Endothelial cell of umbilical vein (primary cell): ENCODE results near the gene INO80D. TPM values are rescaled to one million over a fixed set of nuclear protein-coding genes. Genes with fewer than 3 reads are reported as not detected.
"Not testable (repeated sequence)": the region's sequence is repeated elsewhere in the genome, so short reads cannot be mapped to it uniquely, and the experiment has no call there.

Experiments
- BruUV-seq: library from RNA; stranded (reverse); fragments of 400-500 nt; replicated peaks from 2 replicates; lab custom pipeline; 2021; lab: Mats Ljungman, UMichigan
- CTCF ChIA-PET: fragments of 300-600, 350-600 bp; sonication (Branson Sonifier 250); formaldehyde crosslinking; loops from one replicate; lab custom pipeline; 2021; ENCODE audit warnings: antibody characterized with exemption, inconsistent platforms; lab: Charles Lee
- POLR2A ChIA-PET: fragments of 300-600, 350-600 bp; sonication (Branson Sonifier 250); formaldehyde crosslinking; loops from one replicate; lab custom pipeline; 2021; ENCODE audit warnings: antibody characterized with exemption, inconsistent platforms; lab: Charles Lee
- DNase-seq: peaks from one replicate; pipeline ENCODE4 v3.0.0-alpha.2; 2011; ENCODE audit warnings: low read depth, low spot score
- FAIRE-seq: peaks from 2 replicates; lab custom pipeline; 2011; peaks lifted over from hg19 to GRCh38; lab: Jason Lieb, UNC
- H2AFZ ChIP-seq: 2 replicates; pipeline ENCODE4 v1.6.0; 2012; ENCODE audit warnings: low read depth, low read length, control low read depth, inconsistent platforms
- H3K27ac ChIP-seq: 2 replicates; pipeline ENCODE4 v1.5.1; 2011; ENCODE audit warnings: low read depth, mild to moderate bottlenecking, control low read depth, low read length, moderate library complexity; ENCODE audit not compliant: insufficient read depth
- H3K27me3 ChIP-seq, 2 experiments: 2 replicates each; pipeline versions ENCODE4 v1.6.0 to v1.6.1; 2011; ENCODE audit warnings: low read length in 2 of 2, mixed read lengths in 1 of 2; ENCODE audit not compliant: control insufficient read depth in 2 of 2, insufficient read depth in 2 of 2
- H3K36me3 ChIP-seq, 2 experiments: 2 replicates in 1 of 2; 3 replicates in 1 of 2; pipeline ENCODE4 v1.5.1; 2011; ENCODE audit warnings: low read length in 2 of 2, mild to moderate bottlenecking in 1 of 2, moderate library complexity in 1 of 2; ENCODE audit not compliant: control insufficient read depth in 2 of 2, insufficient read depth in 2 of 2; ENCODE audit errors: extremely low read depth in 1 of 2
- H3K4me1 ChIP-seq: 3 replicates; pipeline ENCODE4 v1.5.1; 2011; ENCODE audit warnings: mild to moderate bottlenecking, low read length; ENCODE audit not compliant: control insufficient read depth, insufficient read depth; ENCODE audit errors: extremely low read depth
- H3K4me2 ChIP-seq: 2 replicates; pipeline ENCODE4 v1.6.1; 2011; ENCODE audit warnings: low read length, control low read depth, mixed read lengths; ENCODE audit not compliant: insufficient read depth
- H3K4me3 ChIP-seq, 3 experiments: fragments of 200-600 bp in 1 of 3; sonication (generic), shearing (Covaris generic) in 1 of 3; replicated peaks in 1 of 3; 2 replicates each; pipeline ENCODE4 v1.5.1; 2011 to 2016; ENCODE audit warnings: control low read depth in 3 of 3, low read length in 3 of 3, mild to moderate bottlenecking in 2 of 3, inconsistent platforms in 1 of 3, low read depth in 1 of 3, moderate library complexity in 1 of 3; ENCODE audit not compliant: insufficient read depth in 1 of 3
- H3K79me2 ChIP-seq: 2 replicates; pipeline ENCODE4 v1.6.0; 2012; ENCODE audit warnings: low read length, inconsistent platforms; ENCODE audit not compliant: control insufficient read depth, insufficient read depth
- H3K9ac ChIP-seq: replicated peaks from 2 replicates; pipeline ENCODE3; 2011; ENCODE audit warnings: low read length, control low read depth; ENCODE audit not compliant: insufficient read depth; ENCODE audit errors: extremely low read depth
- H3K9me1 ChIP-seq: replicated peaks from 3 replicates; pipeline ENCODE4 v1.6.0; 2011; ENCODE audit warnings: mild to moderate bottlenecking, low read length; ENCODE audit not compliant: control insufficient read depth, insufficient read depth; ENCODE audit errors: extremely low read depth
- H3K9me3 ChIP-seq: replicated peaks from 2 replicates; pipeline ENCODE4 v1.5.1; 2012; ENCODE audit warnings: low read length, inconsistent platforms; ENCODE audit not compliant: control insufficient read depth, insufficient read depth
- H4K20me1 ChIP-seq: replicated peaks from 2 replicates; pipeline ENCODE3; 2011; ENCODE audit warnings: mild to moderate bottlenecking, low read length; ENCODE audit not compliant: control insufficient read depth, insufficient read depth; ENCODE audit errors: extremely low read depth
- EZH2 ChIP-seq: IDR thresholded peaks from 2 replicates; pipeline ENCODE4 v1.6.1; 2012; ENCODE audit warnings: borderline replicate concordance, low read depth, mild to moderate bottlenecking, moderate library complexity, low read length, inconsistent platforms; ENCODE audit not compliant: severe bottlenecking
- JUN ChIP-seq: IDR thresholded peaks from 2 replicates; pipeline ENCODE4 v1.6.1; 2011; ENCODE audit warnings: borderline replicate concordance, low read depth; ENCODE audit not compliant: insufficient read length, insufficient read depth
- MYC ChIP-seq: IDR thresholded peaks from one replicate; pipeline ENCODE4 v1.6.1; 2011; ENCODE audit warnings: mild to moderate bottlenecking, low read depth, low read length
- POLR2A ChIP-seq: IDR thresholded peaks from 2 replicates; pipeline ENCODE4 v1.6.1; 2012; ENCODE audit warnings: low read depth, mild to moderate bottlenecking, control low read depth, low read length
- POLR2AphosphoS5 ChIP-seq: IDR thresholded peaks from 2 replicates; pipeline ENCODE4 v1.6.1; 2012; ENCODE audit warnings: low read depth, mild to moderate bottlenecking, control low read depth, low read length, moderate library complexity; ENCODE audit not compliant: insufficient read depth
- dilution Hi-C: fragments of 300-500 bp; cut with MboI; formaldehyde crosslinking; loops from one replicate; pipeline ENCODE4 v1.15.0; 2019; ENCODE audit warnings: low sequenced_read_pairs; ENCODE audit not compliant: extremely low pct_ligation_motif_present
- intact Hi-C: fragments of 100-400 bp; cut with micrococcal nuclease; formaldehyde crosslinking; loops from one replicate; pipeline ENCODE4 v1.10.0; 2022
- polyA plus RNA-seq, 4 experiments: library from polyadenylated mRNA; depleted of rRNA in 3 of 4; stranded (reverse) in 3 of 4; unstranded in 1 of 4; fragments of >200 nt; gene quantifications; 2 replicates each; pipeline versions ENCODE4 v1.2.1 to v1.2.3, GENCODE V29; 2011 to 2012; ENCODE audit warnings: missing spikeins in 1 of 4
- total RNA-seq: library from RNA; stranded (reverse); gene quantifications from 2 replicates; pipeline ENCODE4 v1.2.3, GENCODE V29; 2021
- TF ChIP-seq, protein P1 (sequence below): IDR thresholded peaks from 2 replicates; pipeline ENCODE4 v1.6.1; 2011; ENCODE audit not compliant: insufficient read depth, insufficient read length
- TF ChIP-seq, protein P2 (sequence below), 2 donors: IDR thresholded peaks; 1 replicate in 1 of 2; 2 replicates in 1 of 2; pipeline ENCODE4 v1.5.1; 2011; ENCODE audit warnings: low read length in 2 of 2, mild to moderate bottlenecking in 2 of 2, moderate library complexity in 2 of 2, control low read depth in 1 of 2, inconsistent platforms in 1 of 2, low read depth in 1 of 2; ENCODE audit not compliant: insufficient read depth in 1 of 2; ENCODE audit errors: extremely low read depth in 1 of 2

INO80D gene
- total and polyA plus RNA-seq, 2 donors (not counting 3 experiments of a cell fraction or from before 2014, with no cell fraction given) = 2.9 to 20.3 TPM

DNA sequence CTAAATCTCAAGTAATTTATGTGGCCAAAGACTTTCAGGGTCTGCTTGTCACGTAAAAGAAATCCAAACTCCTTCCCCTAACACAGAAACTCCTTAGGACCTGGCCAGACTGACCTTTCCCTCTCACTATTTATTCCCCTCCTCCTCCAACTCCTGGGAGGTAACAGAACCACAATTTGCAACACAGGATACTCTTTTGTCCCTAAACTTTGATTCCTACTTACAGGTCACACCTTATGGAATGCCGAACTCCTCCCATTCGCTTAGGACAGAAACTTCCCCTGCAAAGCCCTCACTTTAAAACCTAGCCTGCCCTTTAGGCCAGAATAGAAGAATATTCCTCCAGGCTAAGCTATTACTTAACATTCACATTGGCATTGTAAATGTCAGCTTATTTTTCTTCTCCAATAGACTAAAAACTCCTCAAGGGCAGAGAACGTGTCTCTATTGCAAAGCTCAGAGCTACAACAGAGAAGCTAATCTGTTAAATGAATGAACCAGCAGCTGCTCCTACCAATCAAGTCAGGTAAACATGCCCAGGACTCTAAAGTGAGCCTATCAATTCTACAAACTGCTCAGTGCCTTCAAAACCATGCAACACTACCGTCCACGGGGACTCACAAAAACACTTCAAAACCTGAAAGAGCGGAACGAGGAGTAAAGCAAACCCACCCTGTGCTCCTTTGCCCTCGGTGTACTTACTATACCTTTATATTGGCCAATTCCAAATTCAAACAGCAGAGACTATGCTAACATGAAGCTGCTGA lies 6.1 kb downstream of the INO80D start:
- no peak for DNase-seq
- intact Hi-C loops = loop anchor here (5.0 kb wide), 1 partner anchor 957 kb away; no protein-coding TSS in a partner anchor
- BruUV-seq = no TSS peak

DNA sequence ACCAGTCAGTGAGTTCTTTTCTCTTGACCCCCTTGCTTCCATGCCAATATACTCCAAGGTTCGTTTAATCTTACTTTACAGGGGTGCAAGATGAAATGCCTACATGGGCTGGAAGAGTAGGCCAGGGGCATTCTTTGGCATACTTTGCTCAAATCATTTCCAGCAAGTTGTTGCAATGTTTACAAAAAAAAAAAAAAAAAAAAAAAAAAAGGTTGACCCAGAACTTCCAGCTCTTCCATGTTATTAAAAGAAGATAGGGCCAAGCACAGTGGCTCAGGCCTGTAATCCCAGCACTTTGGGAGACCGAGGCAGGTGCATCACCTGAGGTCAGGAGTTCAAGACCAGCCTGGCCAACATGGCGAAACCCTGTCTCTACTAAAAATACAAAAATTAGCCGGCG lies 8.1 kb downstream of the INO80D start:
- H3K27me3 ChIP-seq, POLR2A ChIA-PET, H2AFZ ChIP-seq, H3K4me3 ChIP-seq, FAIRE-seq, BruUV-seq, H3K9me3 ChIP-seq, H3K27ac ChIP-seq, H3K4me2 ChIP-seq, H3K9ac ChIP-seq, H4K20me1 ChIP-seq, DNase-seq, dilution Hi-C loops, H3K4me1 ChIP-seq, H3K36me3 ChIP-seq, H3K9me1 ChIP-seq, intact Hi-C loops: not testable (repeated sequence)
- peaks cover 58% of the 10 kb centered on the region for H3K79me2 ChIP-seq
- CTCF ChIA-PET = interaction anchor here (0.8 to 1.6 kb wide), 3 partner anchors 8 to 19 kb away, joined by 3 to 5 read pairs (median 4); partner anchors contain the start of gene INO80D

More for the DNA sequence above, 6.1 kb downstream of the INO80D start:
- H3K4me3 ChIP-seq = no peak overlapping the region
- H3K9me3 ChIP-seq = no peaks in the 10 kb centered on the region
- H3K4me2 ChIP-seq = no peak overlapping the region
- H3K79me2 ChIP-seq = peaks cover 66% of the 10 kb centered on the region
- FAIRE-seq = no peak
- H3K27ac ChIP-seq = no peak overlapping the region
- no peaks in the 10 kb centered on the region for H3K27me3 ChIP-seq
- dilution Hi-C loops = no loop called here
- no peak overlapping the region for H2AFZ ChIP-seq
- TF ChIP-seq POLR2AphosphoS5 = no peak
- TF ChIP-seq, protein P1, sequence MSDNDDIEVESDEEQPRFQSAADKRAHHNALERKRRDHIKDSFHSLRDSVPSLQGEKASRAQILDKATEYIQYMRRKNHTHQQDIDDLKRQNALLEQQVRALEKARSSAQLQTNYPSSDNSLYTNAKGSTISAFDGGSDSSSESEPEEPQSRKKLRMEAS = no peak
- TF ChIP-seq, protein P2, sequence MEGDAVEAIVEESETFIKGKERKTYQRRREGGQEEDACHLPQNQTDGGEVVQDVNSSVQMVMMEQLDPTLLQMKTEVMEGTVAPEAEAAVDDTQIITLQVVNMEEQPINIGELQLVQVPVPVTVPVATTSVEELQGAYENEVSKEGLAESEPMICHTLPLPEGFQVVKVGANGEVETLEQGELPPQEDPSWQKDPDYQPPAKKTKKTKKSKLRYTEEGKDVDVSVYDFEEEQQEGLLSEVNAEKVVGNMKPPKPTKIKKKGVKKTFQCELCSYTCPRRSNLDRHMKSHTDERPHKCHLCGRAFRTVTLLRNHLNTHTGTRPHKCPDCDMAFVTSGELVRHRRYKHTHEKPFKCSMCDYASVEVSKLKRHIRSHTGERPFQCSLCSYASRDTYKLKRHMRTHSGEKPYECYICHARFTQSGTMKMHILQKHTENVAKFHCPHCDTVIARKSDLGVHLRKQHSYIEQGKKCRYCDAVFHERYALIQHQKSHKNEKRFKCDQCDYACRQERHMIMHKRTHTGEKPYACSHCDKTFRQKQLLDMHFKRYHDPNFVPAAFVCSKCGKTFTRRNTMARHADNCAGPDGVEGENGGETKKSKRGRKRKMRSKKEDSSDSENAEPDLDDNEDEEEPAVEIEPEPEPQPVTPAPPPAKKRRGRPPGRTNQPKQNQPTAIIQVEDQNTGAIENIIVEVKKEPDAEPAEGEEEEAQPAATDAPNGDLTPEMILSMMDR (IDR thresholded peaks at IDR 0.05; ENCODE audit: extremely low read depth in 1 of 2, insufficient read depth in 1 of 2, low read depth in 1 of 2, low read length in 2 of 2) = no peak
- TF ChIP-seq POLR2A = no peak
- no peak for TF ChIP-seq EZH2
- no peak for TF ChIP-seq MYC
- no peak for TF ChIP-seq JUN
- H3K9me1 ChIP-seq = no peaks in the 10 kb centered on the region
- CTCF ChIA-PET = interaction anchor here (1.5 kb wide), 1 partner anchor 13 kb away, joined by 3 read pairs; no protein-coding TSS in a partner anchor
- H3K9ac ChIP-seq = no peak overlapping the region
- peaks cover 10% of the 10 kb centered on the region for H3K4me1 ChIP-seq
- no peaks in the 10 kb centered on the region for H3K36me3 ChIP-seq
- POLR2A ChIA-PET = interaction anchor here (0.7 kb wide), 1 partner anchor 53 kb away, joined by 7 read pairs; no protein-coding TSS in a partner anchor
- peaks cover 2% of the 10 kb centered on the region for H4K20me1 ChIP-seq
